HepG2 (cell line): ENCODE measurements around the gene ANTKMT. TPM values are rescaled to one million over a fixed set of nuclear protein-coding genes. Genes with fewer than 3 reads are reported as not detected.

Source experiments
- ATAC-seq: fragments of 200-7000 bp; cut with Tn5 transposase; 3 replicates; pipeline ENCODE4 v1.9.1; 2020; ENCODE audit warnings: mild to moderate bottlenecking, moderate library complexity
- BruUV-seq: library from RNA; stranded (reverse); fragments of 400-500 nt; replicated peaks from 2 replicates; lab custom pipeline; 2021; lab: Mats Ljungman, UMichigan
- CTCF ChIA-PET: fragments of 300-600 bp; formaldehyde crosslinking; extraction: SDS; loops from one replicate; lab custom pipeline; 2021; ENCODE audit warnings: low total read pairs, inconsistent platforms, low intra/inter-chr PET ratio; lab: Yijun Ruan, JAX
- POLR2A ChIA-PET: fragments of 350-600 bp; sonication (Branson Sonifier 250); formaldehyde crosslinking; loops from one replicate; lab custom pipeline; 2020; ENCODE audit warnings: antibody characterized with exemption, inconsistent platforms; lab: Yijun Ruan, JAX
- DNase-seq: peaks from one replicate; pipeline ENCODE4 v3.0.0-alpha.2; 2015; ENCODE audit warnings: low spot score
- FAIRE-seq: peaks from 3 replicates; lab custom pipeline; 2011; peaks lifted over from hg19 to GRCh38; lab: Jason Lieb, UNC
- H2AFZ ChIP-seq: one replicate; pipeline ENCODE4 v1.6.1; 2011; ENCODE audit warnings: low read length, inconsistent platforms
- H3K27ac ChIP-seq: fragments of 300-600 bp; 3 replicates; pipeline ENCODE4 v1.8.0; 2011; ENCODE audit warnings: mixed run types, mild to moderate bottlenecking, mixed read lengths, low read length, inconsistent platforms; ENCODE audit not compliant: insufficient read depth; ENCODE audit errors: extremely low read length
- H3K27me3 ChIP-seq, 2 experiments: fragments of 200-600 bp in 1 of 2; 2 replicates in 1 of 2; 3 replicates in 1 of 2; pipeline versions ENCODE4 v1.6.0 to v1.8.0; 2011; ENCODE audit warnings: low read length in 2 of 2, mild to moderate bottlenecking in 2 of 2, moderate library complexity in 2 of 2, inconsistent platforms in 1 of 2; ENCODE audit not compliant: insufficient read depth in 2 of 2, control insufficient read depth in 1 of 2
- H3K36me3 ChIP-seq, 2 experiments: fragments of 200-600 bp in 1 of 2; replicated peaks in 1 of 2; 2 replicates in 1 of 2; 3 replicates in 1 of 2; pipeline versions ENCODE4 v1.5.1 to v1.8.0; 2011; ENCODE audit warnings: low read length in 2 of 2, inconsistent platforms in 1 of 2; ENCODE audit not compliant: insufficient read depth in 2 of 2, control insufficient read depth in 1 of 2
- H3K4me1 ChIP-seq: 2 replicates; pipeline ENCODE4 v1.5.1; 2012; ENCODE audit warnings: low read length, inconsistent platforms; ENCODE audit not compliant: insufficient read depth
- H3K4me2 ChIP-seq: 2 replicates; pipeline ENCODE4 v1.6.0; 2011; ENCODE audit warnings: low read depth, low read length, inconsistent platforms
- H3K4me3 ChIP-seq, 3 experiments: fragments of 200-600 bp in 1 of 3; sonication (generic), shearing (Covaris generic) in 1 of 3; replicated peaks in 1 of 3; 2 replicates each; pipeline ENCODE4 v1.5.1; 2011 to 2016; ENCODE audit warnings: low read length in 3 of 3, inconsistent platforms in 2 of 3, low read depth in 2 of 3, mild to moderate bottlenecking in 2 of 3, control low read depth in 1 of 3, mixed read lengths in 1 of 3; ENCODE audit not compliant: insufficient read depth in 1 of 3
- H3K79me2 ChIP-seq: one replicate; pipeline ENCODE4 v1.6.1; 2011; ENCODE audit warnings: low read length, inconsistent platforms; ENCODE audit not compliant: insufficient read depth
- H3K9ac ChIP-seq: 2 replicates; pipeline ENCODE4 v1.6.0; 2011; ENCODE audit warnings: mild to moderate bottlenecking, low read depth, low read length, inconsistent platforms; ENCODE audit not compliant: insufficient read depth
- H3K9me3 ChIP-seq: 2 replicates; pipeline ENCODE4 v1.5.1; 2012; ENCODE audit warnings: mild to moderate bottlenecking, low read length
- H4K20me1 ChIP-seq: 2 replicates; pipeline ENCODE4 v1.6.0; 2011; ENCODE audit warnings: inconsistent platforms, mild to moderate bottlenecking, low read length, moderate library complexity; ENCODE audit not compliant: insufficient read depth
- FOXM1 ChIP-seq: sonication (generic); formaldehyde crosslinking; IDR thresholded peaks from 2 replicates; pipeline ENCODE4 v1.5.0; 2020; ENCODE audit warnings: missing genetic modification reagents
- GTF2F1 ChIP-seq: fragments of 150-350 bp; IDR thresholded peaks from 2 replicates; pipeline ENCODE4 v1.6.1; 2014; ENCODE audit warnings: low read length
- HCFC1 ChIP-seq: fragments of 150-350 bp; IDR thresholded peaks from 2 replicates; pipeline ENCODE4 v1.6.1; 2014; ENCODE audit warnings: low read depth, low read length
- KDM2A ChIP-seq: sonication (generic); formaldehyde crosslinking; IDR thresholded peaks from 2 replicates; pipeline ENCODE4 v1.4.0; 2020; ENCODE audit warnings: low read depth, missing genetic modification reagents, borderline replicate concordance
- KDM4B ChIP-seq: sonication (generic); formaldehyde crosslinking; IDR thresholded peaks from 2 replicates; pipeline ENCODE4 v1.4.0; 2020; ENCODE audit warnings: missing genetic modification reagents
- MAZ ChIP-seq, 2 experiments: sonication (generic) in 1 of 2; formaldehyde crosslinking in 1 of 2; IDR thresholded peaks; 2 replicates each; pipeline versions ENCODE4 v1.5.0 to v1.6.1; 2012 to 2020; ENCODE audit warnings: low read depth in 2 of 2, mild to moderate bottlenecking in 2 of 2, borderline replicate concordance in 1 of 2, improper control_type of control experiment in 1 of 2, low read length in 1 of 2, missing genetic modification reagents in 1 of 2, moderate library complexity in 1 of 2
- NR2F1 ChIP-seq, 2 experiments: fragments of 450-650 bp in 1 of 2; formaldehyde crosslinking in 1 of 2; IDR thresholded peaks; 2 replicates each; pipeline versions ENCODE4 v1.5.0 to v1.6.1; 2016 to 2020; ENCODE audit warnings: mild to moderate bottlenecking in 1 of 2, missing compliant biosample characterization in 1 of 2, missing genetic modification reagents in 1 of 2, moderate library complexity in 1 of 2
- SAP130 ChIP-seq: IDR thresholded peaks from 2 replicates; pipeline ENCODE4 v1.6.1; 2016; ENCODE audit warnings: low read depth
- ZBTB7B ChIP-seq: sonication (generic); formaldehyde crosslinking; IDR thresholded peaks from 2 replicates; pipeline ENCODE4 v1.4.0; 2020; ENCODE audit warnings: missing genetic modification reagents
- ZNF484 ChIP-seq: sonication (generic); formaldehyde crosslinking; IDR thresholded peaks from 2 replicates; pipeline ENCODE4 v1.5.1; 2020; ENCODE audit warnings: mild to moderate bottlenecking, low read depth, missing genetic modification reagents, borderline replicate concordance
- ZNF788 ChIP-seq: sonication (generic); formaldehyde crosslinking; IDR thresholded peaks from 2 replicates; pipeline ENCODE4 v1.5.0; 2020; ENCODE audit warnings: mild to moderate bottlenecking, missing genetic modification reagents, borderline replicate concordance
- WGBS: methylation state at CpG from one replicate; pipeline ENCODE4 v1.1.6; 2017; ENCODE audit warnings: low lambda C conversion rate; 5-methylcytosine and 5-hydroxymethylcytosine counted together
- in situ Hi-C: cut with HindIII; loops from 2 replicates; pipeline ENCODE4 v1.10.0; 2017; ENCODE audit warnings: low pct_unique_long_range_greater_than_20kb; ENCODE audit not compliant: extremely low pct_ligation_motif_present
- intact Hi-C: fragments of 100-400 bp; cut with micrococcal nuclease; formaldehyde crosslinking; loops from one replicate; pipeline ENCODE4 v1.10.0; 2022; ENCODE audit not compliant: unreplicated experiment
- polyA plus RNA-seq, 8 experiments: library from polyadenylated mRNA; depleted of rRNA in 3 of 8; stranded (reverse) in 7 of 8; unstranded in 1 of 8; fragments of >200 nt; fragmentation: Illumina TruSeq in 4 of 8; extraction: Trizol in 4 of 8; gene quantifications; 2 replicates each; pipeline versions ENCODE4 v1.2.1 to v1.2.3, GENCODE V29; 2011 to 2016; ENCODE audit warnings: low read depth in 4 of 8, missing spikeins in 1 of 8, mixed read lengths in 1 of 8; ENCODE audit not compliant: insufficient read depth in 1 of 8
- total RNA-seq, 5 experiments: library from RNA; depleted of rRNA; stranded (reverse); fragments of >200 nt; fragmentation: Illumina TruSeq; extraction: Trizol; gene quantifications; 2 replicates each; pipeline ENCODE4 v1.2.3, GENCODE V29; 2016; ENCODE audit warnings: low read depth in 1 of 5
- TF ChIP-seq, protein P1 (sequence below): sonication (generic); formaldehyde crosslinking; IDR thresholded peaks from 2 replicates; pipeline ENCODE4 v1.5.1; 2020; ENCODE audit warnings: missing genetic modification reagents, mild to moderate bottlenecking, borderline replicate concordance
- TF ChIP-seq, protein P2 (sequence below): sonication (generic); formaldehyde crosslinking; IDR thresholded peaks from 2 replicates; pipeline ENCODE4 v1.5.0; 2020; ENCODE audit warnings: mild to moderate bottlenecking, missing genetic modification reagents, moderate library complexity
- TF ChIP-seq, protein P3 (sequence below): sonication (generic); formaldehyde crosslinking; IDR thresholded peaks from 2 replicates; pipeline ENCODE4 v1.4.0; 2020; ENCODE audit warnings: missing genetic modification reagents

Gene ANTKMT
- total and polyA plus RNA-seq, 2 of the 13 experiments (the other 11 are each of a cell fraction or from before 2014, with no cell fraction given) = 7.5 to 47.8 TPM

DNA sequence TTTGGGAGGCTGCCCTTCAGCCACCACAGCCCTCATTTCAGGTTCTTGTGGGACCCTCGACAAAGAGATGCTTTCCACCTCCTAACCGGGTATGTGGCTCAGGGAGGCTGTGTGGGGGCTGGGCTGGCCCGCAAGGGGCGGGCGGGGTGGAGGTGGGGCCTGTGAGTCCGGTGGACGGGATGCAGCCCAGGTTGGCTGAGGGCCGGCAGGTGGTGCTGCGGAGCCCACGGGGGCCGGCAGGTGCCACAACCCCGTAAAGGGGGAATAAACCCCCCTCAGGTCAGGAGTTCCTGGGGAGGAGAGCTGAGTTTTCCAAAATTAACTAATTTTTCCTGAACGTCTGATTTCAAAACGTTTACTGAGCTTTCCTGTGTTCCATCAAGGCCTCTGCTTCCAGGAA, 24.8 kb downstream of the ANTKMT start:
- Histone ChIP-seq H3K27me3 (peaks cover 0 to 17% of the 10 kb centered on the region in 2 experiments; a peak in 2 of 5 replicates), H4K20me1 (no peaks in the 10 kb centered on the region), H3K79me2 (no peaks in the 10 kb centered on the region), H3K4me3 (no peak overlapping the region), H2AFZ (no peak overlapping the region), H3K27ac (no peak overlapping the region), H3K9ac (no peak overlapping the region), H3K9me3 (no peaks in the 10 kb centered on the region), H3K4me1 (0 out of 2 replicates have a peak, but pooled peaks cover 8% of the 10 kb centered on the region), H3K36me3 (no peaks in the 10 kb centered on the region), H3K4me2 (no peak overlapping the region)
- peak; percentile 76 for ATAC-seq
- peak; percentile 50 for FAIRE-seq
- ChIA-PET POLR2A (no interaction called here), CTCF (interaction anchor here (0.7 kb wide), 1 partner anchor 40 kb away, joined by 4 read pairs; no protein-coding TSS in a partner anchor)
- intact Hi-C loops = loop anchor here (1.0 kb wide), 1 partner anchor 40 kb away; no protein-coding TSS in a partner anchor
- BruUV-seq = no TSS peak
- in situ Hi-C loops = no loop called here
- 0% methylated on average over 9 of the region's 14 CpGs for WGBS
- DNase-seq = no peak
- TF ChIP-seq ZNF788 = peak; percentile 17; the same call in 1 of the 2 replicates
- no peak for TF ChIP-seq ZNF484 (CRISPR knock-in tag)
- TF ChIP-seq, protein P1, sequence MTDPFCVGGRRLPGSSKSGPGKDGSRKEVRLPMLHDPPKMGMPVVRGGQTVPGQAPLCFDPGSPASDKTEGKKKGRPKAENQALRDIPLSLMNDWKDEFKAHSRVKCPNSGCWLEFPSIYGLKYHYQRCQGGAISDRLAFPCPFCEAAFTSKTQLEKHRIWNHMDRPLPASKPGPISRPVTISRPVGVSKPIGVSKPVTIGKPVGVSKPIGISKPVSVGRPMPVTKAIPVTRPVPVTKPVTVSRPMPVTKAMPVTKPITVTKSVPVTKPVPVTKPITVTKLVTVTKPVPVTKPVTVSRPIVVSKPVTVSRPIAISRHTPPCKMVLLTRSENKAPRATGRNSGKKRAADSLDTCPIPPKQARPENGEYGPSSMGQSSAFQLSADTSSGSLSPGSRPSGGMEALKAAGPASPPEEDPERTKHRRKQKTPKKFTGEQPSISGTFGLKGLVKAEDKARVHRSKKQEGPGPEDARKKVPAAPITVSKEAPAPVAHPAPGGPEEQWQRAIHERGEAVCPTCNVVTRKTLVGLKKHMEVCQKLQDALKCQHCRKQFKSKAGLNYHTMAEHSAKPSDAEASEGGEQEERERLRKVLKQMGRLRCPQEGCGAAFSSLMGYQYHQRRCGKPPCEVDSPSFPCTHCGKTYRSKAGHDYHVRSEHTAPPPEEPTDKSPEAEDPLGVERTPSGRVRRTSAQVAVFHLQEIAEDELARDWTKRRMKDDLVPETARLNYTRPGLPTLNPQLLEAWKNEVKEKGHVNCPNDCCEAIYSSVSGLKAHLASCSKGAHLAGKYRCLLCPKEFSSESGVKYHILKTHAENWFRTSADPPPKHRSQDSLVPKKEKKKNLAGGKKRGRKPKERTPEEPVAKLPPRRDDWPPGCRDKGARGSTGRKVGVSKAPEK (CRISPR knock-in tag) = no peak
- TF ChIP-seq KDM4B (CRISPR knock-in tag) = 0 out of 2 replicates have a peak, but pooled peaks have one; percentile 47
- TF ChIP-seq, protein P2, sequence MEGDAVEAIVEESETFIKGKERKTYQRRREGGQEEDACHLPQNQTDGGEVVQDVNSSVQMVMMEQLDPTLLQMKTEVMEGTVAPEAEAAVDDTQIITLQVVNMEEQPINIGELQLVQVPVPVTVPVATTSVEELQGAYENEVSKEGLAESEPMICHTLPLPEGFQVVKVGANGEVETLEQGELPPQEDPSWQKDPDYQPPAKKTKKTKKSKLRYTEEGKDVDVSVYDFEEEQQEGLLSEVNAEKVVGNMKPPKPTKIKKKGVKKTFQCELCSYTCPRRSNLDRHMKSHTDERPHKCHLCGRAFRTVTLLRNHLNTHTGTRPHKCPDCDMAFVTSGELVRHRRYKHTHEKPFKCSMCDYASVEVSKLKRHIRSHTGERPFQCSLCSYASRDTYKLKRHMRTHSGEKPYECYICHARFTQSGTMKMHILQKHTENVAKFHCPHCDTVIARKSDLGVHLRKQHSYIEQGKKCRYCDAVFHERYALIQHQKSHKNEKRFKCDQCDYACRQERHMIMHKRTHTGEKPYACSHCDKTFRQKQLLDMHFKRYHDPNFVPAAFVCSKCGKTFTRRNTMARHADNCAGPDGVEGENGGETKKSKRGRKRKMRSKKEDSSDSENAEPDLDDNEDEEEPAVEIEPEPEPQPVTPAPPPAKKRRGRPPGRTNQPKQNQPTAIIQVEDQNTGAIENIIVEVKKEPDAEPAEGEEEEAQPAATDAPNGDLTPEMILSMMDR (CRISPR knock-in tag) = peak; percentile 80
- no peak for TF ChIP-seq GTF2F1
- no peak for TF ChIP-seq MAZ (IDR thresholded peaks at IDR 0.05; ENCODE audit: borderline replicate concordance, low read depth, low read length)
- peak; percentile 37; the same call in 1 of the 2 replicates for TF ChIP-seq MAZ (CRISPR knock-in tag; IDR thresholded peaks at IDR 0.05; ENCODE audit: low read depth)
- TF ChIP-seq ZBTB7B (CRISPR knock-in tag) = 0 out of 2 replicates have a peak, but pooled peaks have one; percentile 30
- TF ChIP-seq FOXM1 = no peak
- TF ChIP-seq, protein P3, sequence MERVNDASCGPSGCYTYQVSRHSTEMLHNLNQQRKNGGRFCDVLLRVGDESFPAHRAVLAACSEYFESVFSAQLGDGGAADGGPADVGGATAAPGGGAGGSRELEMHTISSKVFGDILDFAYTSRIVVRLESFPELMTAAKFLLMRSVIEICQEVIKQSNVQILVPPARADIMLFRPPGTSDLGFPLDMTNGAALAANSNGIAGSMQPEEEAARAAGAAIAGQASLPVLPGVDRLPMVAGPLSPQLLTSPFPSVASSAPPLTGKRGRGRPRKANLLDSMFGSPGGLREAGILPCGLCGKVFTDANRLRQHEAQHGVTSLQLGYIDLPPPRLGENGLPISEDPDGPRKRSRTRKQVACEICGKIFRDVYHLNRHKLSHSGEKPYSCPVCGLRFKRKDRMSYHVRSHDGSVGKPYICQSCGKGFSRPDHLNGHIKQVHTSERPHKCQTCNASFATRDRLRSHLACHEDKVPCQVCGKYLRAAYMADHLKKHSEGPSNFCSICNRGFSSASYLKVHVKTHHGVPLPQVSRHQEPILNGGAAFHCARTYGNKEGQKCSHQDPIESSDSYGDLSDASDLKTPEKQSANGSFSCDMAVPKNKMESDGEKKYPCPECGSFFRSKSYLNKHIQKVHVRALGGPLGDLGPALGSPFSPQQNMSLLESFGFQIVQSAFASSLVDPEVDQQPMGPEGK = peak; percentile 73; the same call in 1 of the 2 replicates
- TF ChIP-seq HCFC1 = no peak
- TF ChIP-seq SAP130 (CRISPR knock-in tag) = 0 out of 2 replicates have a peak, but pooled peaks have one; percentile 13
- TF ChIP-seq KDM2A (CRISPR knock-in tag) = peak; percentile 37; the same call in 1 of the 2 replicates
- TF ChIP-seq NR2F1 (CRISPR knock-in tag; IDR thresholded peaks at IDR 0.05) = no peak
